CD14-positive monocyte (primary cell): ENCODE measurements around the gene SEC22B. TPM values are rescaled to one million over a fixed set of nuclear protein-coding genes. Genes with fewer than 3 reads are reported as not detected.
"Not testable (repeated sequence)": the region's sequence is repeated elsewhere in the genome, so short reads cannot be mapped to it uniquely, and the experiment has no call there.

ENCODE experiments used
- DNase-seq, 3 donors: peaks; one replicate each; pipeline ENCODE4 v3.0.0-alpha.2; 2011 to 2022
- H2AFZ ChIP-seq: 2 replicates; pipeline ENCODE4 v1.6.0; 2012; ENCODE audit warnings: mild to moderate bottlenecking, low read depth, low read length, inconsistent platforms; ENCODE audit not compliant: insufficient read depth, poor library complexity, severe bottlenecking
- H3K27ac ChIP-seq, 2 donors: 1 replicate in 1 of 2; 2 replicates in 1 of 2; pipeline ENCODE4 v1.5.1; 2012 to 2013; ENCODE audit warnings: low read length in 2 of 2, control low read depth in 1 of 2, inconsistent platforms in 1 of 2, low read depth in 1 of 2, mild to moderate bottlenecking in 1 of 2
- H3K27me3 ChIP-seq, 2 donors: one replicate each; pipeline versions ENCODE4 v1.6.0 to v1.6.1; 2011 to 2013; ENCODE audit warnings: low read length in 2 of 2; ENCODE audit not compliant: control insufficient read depth in 2 of 2, insufficient read depth in 2 of 2
- H3K36me3 ChIP-seq, 2 donors: replicated peaks in 1 of 2; 1 replicate in 1 of 2; 2 replicates in 1 of 2; pipeline versions ENCODE4 v1.5.1 to v1.6.1; 2012 to 2013; ENCODE audit warnings: low read length in 2 of 2, control low read depth in 1 of 2, inconsistent platforms in 1 of 2, mild to moderate bottlenecking in 1 of 2; ENCODE audit not compliant: insufficient read depth in 2 of 2, control insufficient read depth in 1 of 2
- H3K4me1 ChIP-seq, 2 donors: 1 replicate in 1 of 2; 2 replicates in 1 of 2; pipeline versions ENCODE4 v1.5.1 to v1.6.1; 2012 to 2013; ENCODE audit warnings: low read length in 2 of 2, control low read depth in 1 of 2, inconsistent platforms in 1 of 2, mild to moderate bottlenecking in 1 of 2, moderate library complexity in 1 of 2; ENCODE audit not compliant: insufficient read depth in 2 of 2, control insufficient read depth in 1 of 2
- H3K4me2 ChIP-seq: replicated peaks from 2 replicates; pipeline ENCODE3; 2012; ENCODE audit warnings: low read length, moderate library complexity, mild to moderate bottlenecking; ENCODE audit not compliant: poor library complexity, severe bottlenecking; ENCODE audit errors: extremely low read depth
- H3K4me3 ChIP-seq, 3 experiments: fragments of 200-600 bp in 1 of 3; sonication (generic) in 1 of 3; replicated peaks in 1 of 3; 1 replicate in 2 of 3; 2 replicates in 1 of 3; pipeline ENCODE4 v1.5.1; 2011 to 2013; ENCODE audit warnings: low read length in 3 of 3, mild to moderate bottlenecking in 3 of 3, control low read depth in 2 of 3, low read depth in 2 of 3, inconsistent platforms in 1 of 3, moderate library complexity in 1 of 3
- H3K79me2 ChIP-seq: 2 replicates; pipeline ENCODE4 v1.6.0; 2012; ENCODE audit warnings: mild to moderate bottlenecking, control low read depth, inconsistent platforms, low read length, moderate library complexity; ENCODE audit not compliant: insufficient read depth
- H3K9ac ChIP-seq: 2 replicates; pipeline ENCODE4 v1.6.0; 2017; ENCODE audit warnings: low read length, mild to moderate bottlenecking; ENCODE audit not compliant: insufficient read depth, poor library complexity, severe bottlenecking
- H3K9me3 ChIP-seq, 2 donors: replicated peaks in 1 of 2; 1 replicate in 1 of 2; 2 replicates in 1 of 2; pipeline versions ENCODE4 v1.5.1 to v1.6.1; 2012 to 2013; ENCODE audit warnings: low read length in 2 of 2, control low read depth in 1 of 2; ENCODE audit not compliant: control insufficient read depth in 1 of 2, insufficient read depth in 1 of 2
- H4K20me1 ChIP-seq: 2 replicates; pipeline ENCODE4 v1.6.0; 2012; ENCODE audit warnings: mild to moderate bottlenecking, low read length, control low read depth, moderate library complexity; ENCODE audit not compliant: insufficient read depth
- H3K27ac Mint-ChIP-seq, 7 donors: one replicate each; pipeline ENCODE4 v1.8.0; 2020; ENCODE audit warnings: mild to moderate bottlenecking in 7 of 7, mixed read lengths in 7 of 7, moderate library complexity in 6 of 7, inconsistent platforms in 2 of 7
- H3K27me3 Mint-ChIP-seq, 3 donors: one replicate each; pipeline ENCODE4 v1.8.0; 2021 to 2022; ENCODE audit warnings: low read depth in 3 of 3, mild to moderate bottlenecking in 3 of 3, mixed read lengths in 3 of 3, moderate library complexity in 3 of 3, inconsistent platforms in 1 of 3
- H3K36me3 Mint-ChIP-seq, 2 donors: one replicate each; pipeline ENCODE4 v1.8.0; 2020; ENCODE audit warnings: mixed read lengths in 2 of 2, inconsistent platforms in 1 of 2, mild to moderate bottlenecking in 1 of 2
- H3K4me1 Mint-ChIP-seq: one replicate; pipeline ENCODE4 v1.8.0; 2020; ENCODE audit warnings: mild to moderate bottlenecking, mixed read lengths
- H3K4me3 Mint-ChIP-seq, 2 donors: one replicate each; pipeline ENCODE4 v1.8.0; 2020; ENCODE audit warnings: mild to moderate bottlenecking in 2 of 2, mixed read lengths in 2 of 2, moderate library complexity in 1 of 2
- H3K9me3 Mint-ChIP-seq, 7 donors: one replicate each; pipeline ENCODE4 v1.8.0; 2020 to 2022; ENCODE audit warnings: mixed read lengths in 7 of 7, mild to moderate bottlenecking in 6 of 7, moderate library complexity in 6 of 7, inconsistent platforms in 2 of 7
- WGBS: methylation state at CpG from one replicate; pipeline ENCODE4 v1.1.5; 2013; ENCODE audit warnings: missing lambda C conversion rate; ENCODE audit not compliant: insufficient coverage; 5-methylcytosine and 5-hydroxymethylcytosine counted together
- intact Hi-C, 2 donors: fragments of 100-400 bp; cut with micrococcal nuclease; formaldehyde crosslinking; loops; one replicate each; pipeline versions ENCODE4 v1.15.0 to v1.15.1; 2023
- polyA plus RNA-seq, 3 donors: library from polyadenylated mRNA; depleted of rRNA in 1 of 3; unstranded in 2 of 3; stranded (reverse) in 1 of 3; fragments of 300-500 nt in 2 of 3; fragments of >200 nt in 1 of 3; fragmentation: Illumina TruSeq in 2 of 3; gene quantifications; 1 replicate in 2 of 3; 2 replicates in 1 of 3; pipeline ENCODE4 v1.2.3, GENCODE V29; 2012 to 2021
- small RNA-seq: library from RNA; depleted of rRNA; stranded (forward); fragments of <200 nt; gene quantifications from one replicate; pipeline ENCODE3, GENCODE V24; 2012; ENCODE audit warnings: low read depth; ENCODE audit not compliant: insufficient read length

SEC22B gene
- polyA plus RNA-seq, 3 donors = 10.1 to 23.5 (median 18.9) TPM

- H3K9me3 Mint-ChIP-seq, H4K20me1 ChIP-seq, H3K27ac ChIP-seq, H3K27me3 ChIP-seq, intact Hi-C loops, H3K4me3 Mint-ChIP-seq, H3K4me3 ChIP-seq, H3K27me3 Mint-ChIP-seq, H3K4me2 ChIP-seq, H3K36me3 ChIP-seq, H3K79me2 ChIP-seq, H3K9me3 ChIP-seq, H2AFZ ChIP-seq, DNase-seq, H3K36me3 Mint-ChIP-seq, H3K9ac ChIP-seq: not testable (repeated sequence)
- H3K27ac Mint-ChIP-seq = peak overlapping the region in 2 of 7 donors; percentile 78 to 81
- H3K4me1 Mint-ChIP-seq = peaks cover 12% of the 10 kb centered on the region
- H3K4me1 ChIP-seq = peaks cover 28 to 34% of the 10 kb centered on the region in 2 donors
- WGBS = no CpG with 5 or more reads among the region's 2 CpGs
Observed at GRCh38 chr1:120105288-120105687, 71.0 kb downstream of the SEC22B start.

GRCh38 chr1:120103768-120104167, 72.6 kb downstream of the SEC22B start:
- H3K4me2 ChIP-seq, H3K27ac ChIP-seq, H3K9me3 Mint-ChIP-seq, H3K27ac Mint-ChIP-seq, H3K27me3 ChIP-seq, DNase-seq, H2AFZ ChIP-seq, H3K79me2 ChIP-seq, H3K9ac ChIP-seq, H3K4me3 Mint-ChIP-seq, intact Hi-C loops, H3K36me3 ChIP-seq, H3K27me3 Mint-ChIP-seq, H4K20me1 ChIP-seq, H3K9me3 ChIP-seq, H3K36me3 Mint-ChIP-seq, H3K4me3 ChIP-seq: not testable (repeated sequence)
- no CpG with 5 or more reads among the region's 3 CpGs for WGBS
- peaks cover 18% of the 10 kb centered on the region for H3K4me1 Mint-ChIP-seq
- H3K4me1 ChIP-seq = peaks cover 31 to 42% of the 10 kb centered on the region in 2 donors

- WGBS = no CpG with 5 or more reads among the region's 1 CpG
- H3K27me3 Mint-ChIP-seq = not testable (repeated sequence)
Observed at GRCh38 chr1:120101593-120101992, 74.7 kb downstream of the SEC22B start.

More at GRCh38 chr1:120101593-120101992, 74.7 kb downstream of the SEC22B start:
- H3K27ac ChIP-seq, H3K4me2 ChIP-seq, H3K4me3 ChIP-seq, H3K9ac ChIP-seq, H3K4me3 Mint-ChIP-seq, H3K79me2 ChIP-seq, H3K9me3 Mint-ChIP-seq, H3K27me3 ChIP-seq, H3K27ac Mint-ChIP-seq, H4K20me1 ChIP-seq, H3K9me3 ChIP-seq, DNase-seq, H2AFZ ChIP-seq, intact Hi-C loops, H3K36me3 ChIP-seq, H3K36me3 Mint-ChIP-seq: not testable (repeated sequence)
- peaks cover 20% of the 10 kb centered on the region for H3K4me1 Mint-ChIP-seq
- peaks cover 36 to 49% of the 10 kb centered on the region in 2 donors for H3K4me1 ChIP-seq

Small RNAs within 50 kb of the gene (small RNA-seq; reads per million reads assigned to genes)
- not detected for gene RNU6-465P

Other genes with a start within 250 kb of the SEC22B start
- gene NOTCH2, start 106.9 kb downstream of the SEC22B start, polyA plus RNA-seq = 100 to 1,000 TPM in 1 of 3 donors, 10 to 100 TPM in 2; 47.3 to 108 (median 86.6) TPM
- 10 to 100 TPM in 1 of 3 donors, under 1 TPM in 2; 0.32 to 15.5 (median 0.44) TPM for gene NBPF8, start 238.5 kb upstream of the SEC22B start, polyA plus RNA-seq